Measurements from ENCODE around the gene DRAXIN.

GRCh38 chr1:11733306-11733705 is 41.8 kb downstream of the DRAXIN start:
- TF ChIP-seq CTCF (IDR thresholded peaks at IDR 0.05), result no peak
- TF ChIP-seq POLR2A (IDR thresholded peaks at IDR 0.05), result no peak

All from heart left ventricle (tissue), 13 donors.